Measurements from ENCODE around the gene SCYGR6. TPM values are rescaled to one million over a fixed set of nuclear protein-coding genes. Genes with fewer than 3 reads are reported as not detected.

The SCYGR6 gene
- total RNA-seq, 1 donor from 2014 or later: not detected

DNA sequence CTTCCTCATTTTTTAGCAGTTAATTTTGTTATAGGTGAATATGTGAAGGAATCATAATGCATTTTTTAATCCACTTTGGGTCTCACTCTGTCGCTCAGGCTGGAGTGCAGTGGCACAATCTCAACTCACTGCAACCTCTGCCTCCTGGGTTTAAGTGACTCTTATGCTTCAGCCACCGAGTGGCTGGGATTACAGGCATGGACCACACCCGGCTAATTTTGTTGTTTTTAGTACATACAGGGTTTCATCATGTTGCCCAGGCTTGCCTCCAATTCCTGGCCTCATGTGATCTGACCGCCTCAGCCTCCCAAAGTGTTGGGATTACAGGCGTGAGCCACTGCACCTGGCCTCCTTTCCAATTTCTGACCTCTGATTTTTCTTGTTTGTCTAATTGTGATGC is 40.3 kb downstream of the SCYGR6 start:
- no peaks in the 10 kb centered on the region for H3K9me3 ChIP-seq (ENCODE audit: control insufficient read depth in 3 of 3, low read length in 3 of 3)
- no peaks in the 10 kb centered on the region for H3K4me1 ChIP-seq (ENCODE audit: control insufficient read depth in 3 of 3, insufficient read depth in 3 of 3, low read length in 3 of 3)
- H3K27ac ChIP-seq (ENCODE audit: low read depth, low read length): no peak overlapping the region
- H3K9ac ChIP-seq (ENCODE audit: low read depth in 1 of 3, low read length in 3 of 3): no peak overlapping the region
- no peak overlapping the region for H3K4me3 ChIP-seq (ENCODE audit: low read length in 3 of 3)
- no peaks in the 10 kb centered on the region for H3K36me3 ChIP-seq (ENCODE audit: control insufficient read depth in 3 of 3, insufficient read depth in 3 of 3, low read length in 3 of 3)
- H3K27me3 ChIP-seq (ENCODE audit: control insufficient read depth in 3 of 3, insufficient read depth in 3 of 3, low read length in 3 of 3): no peaks in the 10 kb centered on the region

DNA sequence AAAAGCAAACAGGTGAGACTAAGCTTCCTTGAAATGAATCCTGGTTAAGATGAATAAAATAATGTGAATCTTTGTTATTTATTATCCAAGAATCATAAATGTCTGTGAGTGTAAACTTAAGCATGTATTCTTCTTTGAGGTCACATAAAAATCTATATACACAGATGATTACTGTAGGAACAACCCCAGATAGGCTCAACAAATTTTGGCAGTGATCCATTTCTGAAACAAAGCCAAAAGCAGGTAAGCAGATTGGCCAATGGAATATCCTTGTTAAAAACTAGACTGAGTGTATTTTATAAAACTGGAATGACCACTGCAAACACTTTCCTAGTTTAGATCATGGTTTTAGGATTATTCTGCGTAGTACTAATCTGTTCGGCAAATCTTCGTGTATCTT is 46.6 kb downstream of the SCYGR6 start:
- Histone ChIP-seq H3K9me3 (ENCODE audit: control insufficient read depth in 3 of 3, low read length in 3 of 3) (no peaks in the 10 kb centered on the region), H3K9ac (ENCODE audit: low read depth in 1 of 3, low read length in 3 of 3) (no peak overlapping the region), H3K27ac (ENCODE audit: low read depth, low read length) (no peak overlapping the region)

DNA sequence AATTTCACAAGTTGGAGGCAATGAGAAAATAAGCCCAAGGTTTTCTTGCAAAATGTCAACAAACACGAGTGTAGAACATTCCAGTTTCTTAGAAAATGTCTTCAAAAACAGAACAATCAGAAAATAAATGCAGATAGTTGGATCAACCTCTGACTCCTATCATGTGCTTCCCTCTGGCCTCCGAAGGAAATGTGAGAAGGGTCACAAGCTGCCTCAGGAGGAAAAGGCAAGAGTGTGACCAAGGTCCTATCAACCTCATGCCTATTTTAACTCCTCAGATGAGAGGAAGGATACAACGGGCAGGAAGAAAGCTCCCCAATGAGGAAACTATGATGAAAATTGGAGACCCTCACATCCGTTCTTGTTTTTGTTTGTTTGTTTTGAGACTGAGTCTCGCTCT is 50.1 kb downstream of the SCYGR6 start:
- H3K4me1 ChIP-seq (ENCODE audit: control insufficient read depth in 3 of 3, insufficient read depth in 3 of 3, low read length in 3 of 3): no peaks in the 10 kb centered on the region
- H3K27me3 ChIP-seq (ENCODE audit: control insufficient read depth in 3 of 3, insufficient read depth in 3 of 3, low read length in 3 of 3): no peaks in the 10 kb centered on the region
- no peak overlapping the region for H3K27ac ChIP-seq (ENCODE audit: low read depth, low read length)
- no peaks in the 10 kb centered on the region for H3K36me3 ChIP-seq (ENCODE audit: control insufficient read depth in 3 of 3, insufficient read depth in 3 of 3, low read length in 3 of 3)
- H3K9me3 ChIP-seq (ENCODE audit: control insufficient read depth in 3 of 3, low read length in 3 of 3): no peaks in the 10 kb centered on the region
- H3K4me3 ChIP-seq (ENCODE audit: low read length in 3 of 3): no peak overlapping the region
- no peak overlapping the region for H3K9ac ChIP-seq (ENCODE audit: low read depth in 1 of 3, low read length in 3 of 3)

More for the DNA sequence above, 46.6 kb downstream of the SCYGR6 start:
- no peak overlapping the region for H3K4me3 ChIP-seq (ENCODE audit: low read length in 3 of 3)
- H3K27me3 ChIP-seq (ENCODE audit: control insufficient read depth in 3 of 3, insufficient read depth in 3 of 3, low read length in 3 of 3): no peaks in the 10 kb centered on the region
- H3K4me1 ChIP-seq (ENCODE audit: control insufficient read depth in 3 of 3, insufficient read depth in 3 of 3, low read length in 3 of 3): no peaks in the 10 kb centered on the region
- H3K36me3 ChIP-seq (ENCODE audit: control insufficient read depth in 3 of 3, insufficient read depth in 3 of 3, low read length in 3 of 3): no peaks in the 10 kb centered on the region

Small RNAs within 50 kb of the gene (small RNA-seq; reads per million reads assigned to genes)
- gene RNA5SP121: not detected

Other genes starting within 250 kb of the SCYGR6 start
- gene SCYGR2, start 125.9 kb downstream of the SCYGR6 start, total RNA-seq: not detected
- not detected for gene SCYGR3, start 109.9 kb downstream of the SCYGR6 start, total RNA-seq
- gene SCYGR4, start 107.3 kb downstream of the SCYGR6 start, total RNA-seq: not detected
- not detected for gene SCYGR5, start 58.0 kb downstream of the SCYGR6 start, total RNA-seq
- gene SLC19A3, start 6.7 kb downstream of the SCYGR6 start, total RNA-seq: 4.2 TPM
- gene SCYGR7, start 3.6 kb upstream of the SCYGR6 start, total RNA-seq: not detected
- gene SCYGR8, start 21.1 kb upstream of the SCYGR6 start, total RNA-seq: not detected
- gene CCL20, start 89.1 kb upstream of the SCYGR6 start, total RNA-seq: not detected
- not detected for gene DAW1, start 146.9 kb upstream of the SCYGR6 start, total RNA-seq

Data from skeletal muscle tissue (tissue), 5 donors.